RWPE2 (cell line): ENCODE results near the gene ZMYND10.

Source experiments
- ATAC-seq: fragments of 200-7000 bp; cut with Tn5 transposase; 3 replicates; pipeline ENCODE4 v1.9.1; 2021; ENCODE audit warnings: low read depth
- DNase-seq: peaks from one replicate; pipeline ENCODE4 v3.0.0-alpha.2; 2020; ENCODE audit warnings: low spot score
- H3K27ac ChIP-seq: fragments of 450-650 bp; 2 replicates; pipeline ENCODE4 v1.5.1; 2017; ENCODE audit warnings: mild to moderate bottlenecking; ENCODE audit not compliant: poor library complexity, severe bottlenecking
- H3K27me3 ChIP-seq: fragments of 250-450 bp; sonication (Bioruptor Pico); 2 replicates; pipeline ENCODE4 v1.5.1; 2021; ENCODE audit warnings: mild to moderate bottlenecking, moderate library complexity; ENCODE audit not compliant: insufficient read depth, poor library complexity, severe bottlenecking
- H3K36me3 ChIP-seq: fragments of 250-450 bp; sonication (Bioruptor Pico); 2 replicates; pipeline ENCODE4 v1.5.1; 2020; ENCODE audit warnings: low read depth, mild to moderate bottlenecking, moderate library complexity
- H3K4me1 ChIP-seq: fragments of 250-450 bp; sonication (Bioruptor Pico); 2 replicates; pipeline ENCODE4 v1.5.1; 2021; ENCODE audit warnings: mild to moderate bottlenecking, moderate library complexity; ENCODE audit not compliant: insufficient read depth, poor library complexity, severe bottlenecking
- H3K4me3 ChIP-seq: fragments of 250-450 bp; sonication (Bioruptor Pico); 2 replicates; pipeline ENCODE4 v1.5.1; 2021; ENCODE audit warnings: mild to moderate bottlenecking, moderate library complexity; ENCODE audit not compliant: severe bottlenecking
- H3K9me3 ChIP-seq: fragments of 250-450 bp; sonication (Bioruptor Pico); 2 replicates; pipeline ENCODE4 v1.5.1; 2021; ENCODE audit warnings: mild to moderate bottlenecking, moderate library complexity; ENCODE audit not compliant: severe bottlenecking
- CTCF ChIP-seq: fragments of 450-650 bp; IDR thresholded peaks from one replicate; pipeline ENCODE4 v1.5.1; 2017; ENCODE audit warnings: mild to moderate bottlenecking, moderate library complexity; ENCODE audit not compliant: poor library complexity, severe bottlenecking

Gene ZMYND10

GRCh38 chr3:50371133-50371685 is 25.7 kb upstream of the ZMYND10 start:
- H3K27me3 ChIP-seq = no peaks in the 10 kb centered on the region
- DNase-seq = no peak
- H3K9me3 ChIP-seq = no peaks in the 10 kb centered on the region
- no peak for TF ChIP-seq CTCF
- peaks cover 7% of the 10 kb centered on the region for H3K4me1 ChIP-seq
- H3K36me3 ChIP-seq = no peaks in the 10 kb centered on the region
- no peak overlapping the region for H3K4me3 ChIP-seq
- ATAC-seq = no peak
- H3K27ac ChIP-seq = no peak overlapping the region

- ATAC-seq = no peak
- Histone ChIP-seq H3K27me3 (no peaks in the 10 kb centered on the region), H3K4me3 (no peak overlapping the region), H3K36me3 (no peaks in the 10 kb centered on the region), H3K9me3 (no peaks in the 10 kb centered on the region), H3K4me1 (peaks cover 7% of the 10 kb centered on the region), H3K27ac (no peak overlapping the region)
- no peak for DNase-seq
- no peak for TF ChIP-seq CTCF
These were observed 25.1 kb upstream of the ZMYND10 start for GRCh38 chr3:50370594-50370993.

DNA sequence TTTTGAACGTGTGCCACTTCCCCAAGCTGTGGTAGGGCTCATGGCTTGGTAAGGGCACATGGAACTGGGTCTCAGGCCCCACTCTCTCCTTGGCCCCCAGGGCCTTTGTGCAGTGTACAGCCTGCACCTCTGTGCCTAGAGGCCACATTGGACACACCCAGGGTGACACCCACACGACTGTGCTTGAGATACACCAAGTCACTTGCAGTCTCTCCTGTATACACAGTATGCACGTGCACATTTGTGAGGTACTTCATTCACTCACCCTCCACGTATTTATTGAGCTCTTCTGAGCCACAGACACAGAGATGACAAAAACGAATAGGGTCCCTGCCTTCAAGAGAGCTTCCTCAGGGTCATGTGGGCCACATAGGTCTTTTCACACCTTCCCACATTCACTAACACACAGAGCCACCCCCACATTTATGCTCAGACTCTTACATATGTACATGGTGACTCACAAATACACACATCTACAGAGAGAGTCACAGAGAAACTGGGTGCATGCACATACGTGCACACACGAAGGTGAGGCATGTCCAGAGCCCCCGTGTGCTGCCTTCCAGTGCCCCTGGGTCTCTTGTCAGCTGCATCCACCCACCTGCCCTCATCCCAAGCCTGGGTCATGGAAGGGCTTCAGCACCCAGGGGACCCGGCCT is 23.6 kb upstream of the ZMYND10 start:
- Histone ChIP-seq H3K9me3 (no peaks in the 10 kb centered on the region), H3K27me3 (no peaks in the 10 kb centered on the region), H3K4me3 (no peak overlapping the region), H3K36me3 (no peaks in the 10 kb centered on the region), H3K27ac (no peak overlapping the region), H3K4me1 (peaks cover 7% of the 10 kb centered on the region)
- TF ChIP-seq CTCF = no peak
- ATAC-seq = no peak
- no peak for DNase-seq

GRCh38 chr3:50365842-50366220 is 20.3 kb upstream of the ZMYND10 start:
- Histone ChIP-seq H3K36me3 (no peaks in the 10 kb centered on the region), H3K27ac (no peak overlapping the region), H3K4me3 (peak overlapping the region; percentile 32), H3K27me3 (no peaks in the 10 kb centered on the region), H3K9me3 (no peaks in the 10 kb centered on the region), H3K4me1 (peaks cover 7% of the 10 kb centered on the region)
- no peak for TF ChIP-seq CTCF
- DNase-seq (no peak), ATAC-seq (no peak)
